ENCODE data around the gene ABRAXAS1. TPM values are rescaled to one million over a fixed set of nuclear protein-coding genes. Genes with fewer than 3 reads are reported as not detected.

Gene ABRAXAS1
- total and polyA plus RNA-seq, 2 of the 8 experiments (the other 6 are each of a cell fraction or from before 2014, with no cell fraction given) = 11.4 to 32.1 TPM

- Histone ChIP-seq H3K36me3 (ENCODE audit: control insufficient read depth in 2 of 4, insufficient read depth in 4 of 4, low read length in 3 of 4) (peaks cover 0 to 10% (median 2%) of the 10 kb centered on the region in 4 experiments; a peak in 2 of 8 replicates), H3K56ac (replicated peaks; ENCODE audit: insufficient read length, low read depth, low read length) (no peak overlapping the region), H2BK15ac (ENCODE audit: low read length) (no peak overlapping the region), H2BK20ac (ENCODE audit: low read length) (no peak overlapping the region), H3K79me1 (ENCODE audit: low read depth, low read length) (no peaks in the 10 kb centered on the region), H3K79me2 (ENCODE audit: control insufficient read depth in 1 of 2, insufficient read depth in 2 of 2, low read length in 2 of 2) (no peaks in the 10 kb centered on the region), H2BK120ac (replicated peaks; ENCODE audit: low read depth, low read length) (no peak overlapping the region), H3K4me2 (ENCODE audit: insufficient read depth in 1 of 2, low read depth in 2 of 2, low read length in 2 of 2) (no peak overlapping the region), H3K9me3 (ENCODE audit: insufficient read depth in 2 of 2, low read depth in 1 of 2, low read length in 1 of 2) (no peaks in the 10 kb centered on the region), H2BK12ac (ENCODE audit: low read depth, low read length) (no peak overlapping the region), H4K91ac (replicated peaks; ENCODE audit: insufficient read length, low read length) (no peak overlapping the region), H2AK5ac (ENCODE audit: low read depth, low read length) (no peak overlapping the region), H3K23me2 (ENCODE audit: low read depth, low read length) (no peaks in the 10 kb centered on the region), H2AFZ (ENCODE audit: low read length) (no peak overlapping the region), H4K5ac (ENCODE audit: insufficient read length, low read depth, low read length) (no peak overlapping the region), H3K4ac (replicated peaks; ENCODE audit: insufficient read length, low read depth, low read length) (no peak overlapping the region), H2BK5ac (ENCODE audit: low read depth, low read length) (no peak overlapping the region), H3K18ac (ENCODE audit: extremely low read depth, low read length) (no peak overlapping the region), H3K23ac (ENCODE audit: insufficient read length) (no peak overlapping the region), H4K20me1 (replicated peaks in 1 of 2; ENCODE audit: control insufficient read depth in 1 of 2, insufficient read depth in 2 of 2, low read length in 2 of 2) (peaks cover 0 to 2% of the 10 kb centered on the region in 2 experiments), H3K4me1 (replicated peaks in 1 of 4; ENCODE audit: control insufficient read depth in 3 of 4, insufficient read depth in 4 of 4, low read length in 3 of 4) (no peaks in the 10 kb centered on the region), H3K14ac (ENCODE audit: insufficient read length) (no peak overlapping the region), H3K27me3 (replicated peaks in 1 of 4; ENCODE audit: control insufficient read depth in 3 of 4, extremely low read depth in 1 of 4, insufficient read depth in 3 of 4, low read length in 3 of 4) (no peaks in the 10 kb centered on the region), H4K8ac (ENCODE audit: extremely low read depth, insufficient read depth, low read length) (no peak overlapping the region), H3K9ac (replicated peaks in 1 of 4; ENCODE audit: extremely low read depth in 1 of 4, low read depth in 3 of 4, low read length in 3 of 4) (no peak overlapping the region), H3K4me3 (ENCODE audit: extremely low read depth in 1 of 4, insufficient read depth in 2 of 4, low read depth in 3 of 4, low read length in 4 of 4) (no peak overlapping the region), H3K27ac (ENCODE audit: low read depth, low read length) (no peak overlapping the region)
- ChIA-PET CTCF (ENCODE audit: partially characterized antibody) (interaction anchor here (0.6 to 1.1 kb wide), 2 partner anchors 543 to 588 kb away, joined by 3 read pairs; no protein-coding TSS in a partner anchor), POLR2A (ENCODE audit: partially characterized antibody) (no interaction called here)
- TF ChIP-seq KDM4A (IDR thresholded peaks at IDR 0.05; ENCODE audit: low read depth, low read length, severe bottlenecking) = no peak
- no peak for TF ChIP-seq POLR2AphosphoS5 (IDR thresholded peaks at IDR 0.05; ENCODE audit: low read depth, low read length)
- TF ChIP-seq KDM5A (IDR thresholded peaks at IDR 0.05; ENCODE audit: low read length) = no peak
- no peak for TF ChIP-seq BCL11A (IDR thresholded peaks at IDR 0.05; ENCODE audit: low read depth in 2 of 2, low read length in 2 of 2)
- no peak for TF ChIP-seq USF2 (IDR thresholded peaks at IDR 0.05; ENCODE audit: low read length)
- no peak for TF ChIP-seq RXRA (IDR thresholded peaks at IDR 0.05; ENCODE audit: insufficient read depth, low read depth, low read length)
- TF ChIP-seq E2F6 (IDR thresholded peaks at IDR 0.05) = no peak
- no peak for TF ChIP-seq RNF2 (IDR thresholded peaks at IDR 0.05; ENCODE audit: borderline replicate concordance, low read depth, low read length, missing control alignments, poor library complexity, severe bottlenecking)
- no peak for TF ChIP-seq SP1 (IDR thresholded peaks at IDR 0.05; ENCODE audit: low read depth, low read length)
- TF ChIP-seq BACH1 (IDR thresholded peaks at IDR 0.05; ENCODE audit: low read length) = no peak
- no peak for DNase-seq (ENCODE audit: low read depth in 1 of 2, low spot score in 2 of 2)
- no peak for FAIRE-seq
Observed at GRCh38 chr4:83438719-83439118, 46.2 kb downstream of the ABRAXAS1 start.

All from H1 (cell line).